ENCODE results near the gene GPR25. TPM values are rescaled to one million over a fixed set of nuclear protein-coding genes. Genes with fewer than 3 reads are reported as not detected.

Gene GPR25
- total and polyA plus RNA-seq, 4 experiments from 2014 or later: 7.7 to 66.5 (median 16.1) TPM

DNA sequence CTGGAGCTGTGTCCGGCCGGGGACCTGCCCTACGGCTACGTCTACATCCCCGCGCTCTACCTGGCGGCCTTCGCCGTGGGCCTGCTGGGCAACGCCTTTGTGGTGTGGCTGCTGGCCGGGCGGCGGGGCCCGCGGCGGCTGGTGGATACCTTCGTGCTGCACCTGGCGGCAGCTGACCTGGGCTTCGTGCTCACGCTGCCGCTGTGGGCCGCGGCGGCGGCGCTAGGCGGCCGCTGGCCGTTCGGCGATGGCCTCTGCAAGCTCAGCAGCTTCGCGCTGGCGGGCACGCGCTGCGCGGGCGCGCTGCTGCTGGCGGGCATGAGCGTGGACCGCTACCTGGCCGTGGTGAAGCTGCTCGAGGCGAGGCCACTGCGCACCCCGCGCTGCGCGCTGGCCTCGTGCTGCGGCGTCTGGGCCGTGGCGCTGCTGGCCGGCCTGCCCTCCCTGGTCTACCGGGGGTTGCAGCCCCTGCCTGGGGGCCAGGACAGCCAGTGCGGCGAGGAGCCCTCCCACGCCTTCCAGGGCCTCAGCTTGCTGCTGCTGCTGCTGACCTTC, 412 bp downstream of the GPR25 start:
- CTCF ChIA-PET (ENCODE audit: partially characterized antibody): interaction anchor here (1.2 to 1.6 kb wide), 2 partner anchors 10 to 15 kb away, joined by 3 read pairs; no protein-coding TSS in a partner anchor
- Histone ChIP-seq H3K4me3 (ENCODE audit: low read length in 2 of 2) (no peak overlapping the region), H3K4me1 (ENCODE audit: insufficient read depth, low read length) (peaks cover 65% of the 10 kb centered on the region), H3K36me3 (ENCODE audit: insufficient read depth, low read length) (no peaks in the 10 kb centered on the region), H3K9me3 (ENCODE audit: control insufficient read depth in 1 of 2, low read length in 2 of 2) (no peaks in the 10 kb centered on the region), H3K27ac (ENCODE audit: low read depth, low read length) (peak overlapping the region; percentile 39), H3K27me3 (ENCODE audit: insufficient read depth, low read length) (no peaks in the 10 kb centered on the region)
- intact Hi-C loops (cut with micrococcal nuclease): no loop called here
- H3K4me1 Mint-ChIP-seq: peaks cover 43 to 72% (median 61%) of the 10 kb centered on the region in 4 donors
- H3K9me3 Mint-ChIP-seq: no peaks in the 10 kb centered on the region
- H3K36me3 Mint-ChIP-seq: peaks cover 0 to 5% of the 10 kb centered on the region in 2 donors
- H3K27me3 Mint-ChIP-seq: peaks cover 0 to 9% of the 10 kb centered on the region in 2 donors
- DNase-seq: no peak
- H3K4me3 Mint-ChIP-seq: peak overlapping the region in 6 of 8 donors; percentile 65 to 83 (median 74)
- POLR2A ChIA-PET (ENCODE audit: partially characterized antibody): interaction anchor here (0.7 to 2.0 kb wide), 6 partner anchors 9 to 149 kb away, joined by 3 to 13 read pairs (median 3); no protein-coding TSS in a partner anchor
- H3K27ac Mint-ChIP-seq: peak overlapping the region in 3 of 7 donors; percentile 69 to 83 (median 77)

- Histone ChIP-seq H3K4me3 (ENCODE audit: low read length in 2 of 2) (no peak overlapping the region), H3K36me3 (ENCODE audit: insufficient read depth, low read length) (no peaks in the 10 kb centered on the region), H3K4me1 (ENCODE audit: insufficient read depth, low read length) (peaks cover 70% of the 10 kb centered on the region), H3K27ac (ENCODE audit: low read depth, low read length) (peak overlapping the region; percentile 39), H3K9me3 (ENCODE audit: control insufficient read depth in 1 of 2, low read length in 2 of 2) (no peaks in the 10 kb centered on the region), H3K27me3 (ENCODE audit: insufficient read depth, low read length) (no peaks in the 10 kb centered on the region)
- Mint-ChIP-seq H3K4me3 (peak overlapping the region in 7 of 8 donors; percentile 75 to 89 (median 83)), H3K4me1 (peaks cover 48 to 79% (median 67%) of the 10 kb centered on the region in 4 donors), H3K27ac (peak overlapping the region in 5 of 7 donors; percentile 69 to 91 (median 85)), H3K9me3 (no peaks in the 10 kb centered on the region), H3K36me3 (peaks cover 0 to 5% of the 10 kb centered on the region in 2 donors), H3K27me3 (peaks cover 0 to 9% of the 10 kb centered on the region in 2 donors)
- DNase-seq: no peak
- CTCF ChIA-PET (ENCODE audit: partially characterized antibody): interaction anchor here (1.6 kb wide), 1 partner anchor 14 kb away, joined by 3 read pairs; no protein-coding TSS in a partner anchor
- intact Hi-C loops (cut with micrococcal nuclease): no loop called here
- POLR2A ChIA-PET (ENCODE audit: partially characterized antibody): interaction anchor here (0.7 to 2.0 kb wide), 6 partner anchors 8 to 149 kb away, joined by 3 to 13 read pairs (median 3); no protein-coding TSS in a partner anchor
These were observed 1.1 kb downstream of the GPR25 start for GRCh38 chr1:200873671-200874397.

- H3K27ac Mint-ChIP-seq: peak overlapping the region; percentile 69 to 91 (median 77)
- no peaks in the 10 kb centered on the region for H3K27me3 ChIP-seq (ENCODE audit: insufficient read depth, low read length)
- H3K4me3 Mint-ChIP-seq: peak overlapping the region; percentile 58 to 89 (median 82)
- H3K9me3 ChIP-seq (ENCODE audit: control insufficient read depth in 1 of 2, low read length in 2 of 2): no peaks in the 10 kb centered on the region
- POLR2A ChIA-PET (ENCODE audit: partially characterized antibody): interaction anchor here (1.0 to 2.0 kb wide), 3 partner anchors 9 to 31 kb away, joined by 3 to 12 read pairs (median 3); no protein-coding TSS in a partner anchor
- no peak for DNase-seq
- no peaks in the 10 kb centered on the region for H3K36me3 ChIP-seq (ENCODE audit: insufficient read depth, low read length)
- H3K4me3 ChIP-seq (ENCODE audit: low read length in 2 of 2): no peak overlapping the region
- CTCF ChIA-PET (ENCODE audit: partially characterized antibody): no interaction called here
- H3K27ac ChIP-seq (ENCODE audit: low read depth, low read length): peak overlapping the region; percentile 39
- peaks cover 0 to 5% of the 10 kb centered on the region in 2 donors for H3K36me3 Mint-ChIP-seq
- peaks cover 0 to 9% of the 10 kb centered on the region in 2 donors for H3K27me3 Mint-ChIP-seq
- intact Hi-C loops (cut with micrococcal nuclease): no loop called here
- H3K4me1 ChIP-seq (ENCODE audit: insufficient read depth, low read length): peaks cover 65% of the 10 kb centered on the region
- no peaks in the 10 kb centered on the region for H3K9me3 Mint-ChIP-seq
- H3K4me1 Mint-ChIP-seq: peaks cover 44 to 73% (median 62%) of the 10 kb centered on the region in 4 donors
These were observed 1.9 kb downstream of the GPR25 start for GRCh38 chr1:200874694-200875093.

DNA sequence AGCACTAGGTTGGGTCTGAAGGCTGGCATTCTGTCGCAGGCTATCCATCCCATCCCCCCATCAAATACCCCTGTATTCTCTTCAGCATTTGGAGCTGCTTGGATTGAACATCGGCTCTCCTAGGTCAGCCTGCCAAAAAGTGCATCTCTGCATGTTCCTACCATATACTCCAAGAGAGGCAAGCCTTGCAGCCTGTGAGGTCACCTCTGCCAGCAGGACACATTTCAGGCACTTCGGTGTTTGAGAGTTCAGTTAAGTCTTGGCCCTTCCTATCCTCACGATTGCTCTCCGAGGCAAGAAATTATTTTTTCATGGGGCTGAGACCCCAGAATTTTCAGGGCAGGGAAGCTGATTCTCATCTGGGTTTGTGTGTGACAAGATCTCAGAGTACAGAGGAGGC, 2.6 kb downstream of the GPR25 start:
- no peaks in the 10 kb centered on the region for H3K9me3 ChIP-seq (ENCODE audit: control insufficient read depth in 1 of 2, low read length in 2 of 2)
- no peak for DNase-seq
- H3K27me3 ChIP-seq (ENCODE audit: insufficient read depth, low read length): no peaks in the 10 kb centered on the region
- intact Hi-C loops (cut with micrococcal nuclease): no loop called here
- H3K4me1 ChIP-seq (ENCODE audit: insufficient read depth, low read length): peaks cover 64% of the 10 kb centered on the region
- Mint-ChIP-seq H3K36me3 (peaks cover 0 to 5% of the 10 kb centered on the region in 2 donors), H3K27ac (peak overlapping the region in 5 of 7 donors; percentile 19 to 88 (median 83)), H3K27me3 (peaks cover 0 to 10% of the 10 kb centered on the region in 2 donors), H3K4me1 (peaks cover 37 to 73% (median 62%) of the 10 kb centered on the region in 4 donors), H3K4me3 (peak overlapping the region in 7 of 8 donors; percentile 56 to 89 (median 83)), H3K9me3 (no peaks in the 10 kb centered on the region)
- no peak overlapping the region for H3K4me3 ChIP-seq (ENCODE audit: low read length in 2 of 2)
- no peaks in the 10 kb centered on the region for H3K36me3 ChIP-seq (ENCODE audit: insufficient read depth, low read length)
- no peak overlapping the region for H3K27ac ChIP-seq (ENCODE audit: low read depth, low read length)
- ChIA-PET POLR2A (ENCODE audit: partially characterized antibody) (interaction anchor here (1.0 to 2.9 kb wide), 3 partner anchors 9 to 13 kb away, joined by 4 to 14 read pairs (median 4); no protein-coding TSS in a partner anchor), CTCF (ENCODE audit: partially characterized antibody) (interaction anchor here (0.6 to 1.0 kb wide), 2 partner anchors 17 to 64 kb away, joined by 3 to 4 read pairs; no protein-coding TSS in a partner anchor)

DNA sequence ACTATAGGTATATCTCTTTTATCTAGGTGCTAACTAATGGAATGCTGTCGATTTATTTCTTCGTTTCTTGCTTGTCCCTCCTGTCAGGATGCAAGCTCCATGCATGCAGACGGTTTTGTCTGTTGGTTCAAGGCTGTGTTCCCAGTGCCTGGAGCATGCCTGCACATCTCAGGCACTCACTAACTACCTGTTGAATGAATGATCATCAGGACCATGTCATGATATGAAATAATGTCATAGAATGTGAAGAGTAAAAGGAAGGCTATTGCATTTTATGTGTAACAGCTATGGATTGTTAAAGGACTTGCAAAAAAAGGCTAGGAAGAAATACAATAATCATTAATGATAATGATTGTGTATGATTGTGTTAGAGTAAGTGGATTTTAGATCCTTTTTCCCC, 4.2 kb downstream of the GPR25 start:
- H3K9me3 ChIP-seq (ENCODE audit: control insufficient read depth in 1 of 2, low read length in 2 of 2): no peaks in the 10 kb centered on the region
- H3K36me3 ChIP-seq (ENCODE audit: insufficient read depth, low read length): no peaks in the 10 kb centered on the region
- Mint-ChIP-seq H3K4me3 (peak overlapping the region in 7 of 8 donors; percentile 0 to 78 (median 51)), H3K4me1 (peaks cover 28 to 69% (median 54%) of the 10 kb centered on the region in 4 donors), H3K9me3 (no peaks in the 10 kb centered on the region), H3K36me3 (peaks cover 0 to 5% of the 10 kb centered on the region in 2 donors), H3K27me3 (peaks cover 0 to 13% of the 10 kb centered on the region in 2 donors), H3K27ac (peak overlapping the region in 4 of 7 donors; percentile 54 to 93 (median 82))
- ChIA-PET CTCF (ENCODE audit: partially characterized antibody) (interaction anchor here (0.7 to 3.6 kb wide), 8 partner anchors 11 to 753 kb away, joined by 3 to 16 read pairs (median 4); no protein-coding TSS in a partner anchor), POLR2A (ENCODE audit: partially characterized antibody) (interaction anchor here (0.7 to 3.5 kb wide), 7 partner anchors 10 to 225 kb away, joined by 3 to 34 read pairs (median 7); no protein-coding TSS in a partner anchor)
- no peak overlapping the region for H3K27ac ChIP-seq (ENCODE audit: low read depth, low read length)
- no peak overlapping the region for H3K4me3 ChIP-seq (ENCODE audit: low read length in 2 of 2)
- DNase-seq: no peak
- no peaks in the 10 kb centered on the region for H3K27me3 ChIP-seq (ENCODE audit: insufficient read depth, low read length)
- intact Hi-C loops (cut with micrococcal nuclease): no loop called here
- peaks cover 51% of the 10 kb centered on the region for H3K4me1 ChIP-seq (ENCODE audit: insufficient read depth, low read length)

DNA sequence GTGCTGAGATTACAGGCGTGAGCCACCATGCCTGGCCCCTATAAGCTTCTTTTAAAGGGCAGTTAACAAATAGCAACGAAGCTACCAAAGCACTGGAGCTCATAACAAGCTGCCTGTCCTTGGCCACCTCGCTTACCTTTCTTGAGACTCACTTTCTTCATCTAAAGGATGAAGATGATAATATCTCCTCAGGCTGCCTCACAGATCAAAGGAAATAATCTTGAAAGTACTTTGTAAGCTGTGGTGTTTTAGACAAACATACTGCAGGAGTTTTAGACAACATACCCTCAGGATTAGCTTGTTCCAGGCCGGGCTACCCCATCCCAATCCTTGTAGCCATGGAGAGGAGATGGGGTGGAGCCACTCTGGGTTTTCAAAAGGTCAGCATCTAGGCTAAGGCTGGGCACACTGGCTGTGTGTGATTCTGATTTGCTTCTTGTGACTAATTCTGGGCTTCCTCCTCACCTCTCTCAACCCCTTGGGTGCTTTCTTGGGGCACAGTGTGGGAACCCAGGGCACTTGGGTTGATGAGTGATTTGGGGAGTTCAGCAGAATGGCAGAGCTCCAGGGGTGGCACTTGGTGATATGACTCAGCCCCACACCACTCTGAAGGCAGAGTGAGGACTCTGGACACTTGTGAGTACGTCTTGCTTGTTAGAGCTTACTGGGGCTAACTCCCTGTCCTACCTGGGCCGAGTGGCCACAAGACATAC, 5.2 kb downstream of the GPR25 start:
- intact Hi-C loops (cut with micrococcal nuclease): no loop called here
- Mint-ChIP-seq H3K4me1 (peaks cover 29 to 63% (median 53%) of the 10 kb centered on the region in 4 donors), H3K4me3 (peak overlapping the region; percentile 39 to 78 (median 66)), H3K36me3 (peaks cover 0 to 5% of the 10 kb centered on the region in 2 donors), H3K27me3 (peaks cover 0 to 13% of the 10 kb centered on the region in 2 donors), H3K9me3 (no peaks in the 10 kb centered on the region), H3K27ac (peak overlapping the region; percentile 69 to 93 (median 90))
- Histone ChIP-seq H3K27me3 (ENCODE audit: insufficient read depth, low read length) (no peaks in the 10 kb centered on the region), H3K4me1 (ENCODE audit: insufficient read depth, low read length) (peaks cover 45% of the 10 kb centered on the region), H3K36me3 (ENCODE audit: insufficient read depth, low read length) (no peaks in the 10 kb centered on the region), H3K9me3 (ENCODE audit: control insufficient read depth in 1 of 2, low read length in 2 of 2) (no peaks in the 10 kb centered on the region), H3K27ac (ENCODE audit: low read depth, low read length) (peak overlapping the region; percentile 47), H3K4me3 (ENCODE audit: low read length in 2 of 2) (peak overlapping the region in 1 of 2 donors; percentile 33)
- ChIA-PET POLR2A (ENCODE audit: partially characterized antibody) (interaction anchor here (0.8 to 3.5 kb wide), 8 partner anchors 8 to 27 kb away, joined by 3 to 34 read pairs (median 8); no protein-coding TSS in a partner anchor), CTCF (ENCODE audit: partially characterized antibody) (interaction anchor here (0.7 to 3.6 kb wide), 7 partner anchors 11 to 102 kb away, joined by 4 to 16 read pairs (median 5); no protein-coding TSS in a partner anchor)
- DNase-seq: peak in 2 of 5 donors; percentile 42 to 77

Data from CD4-positive, alpha-beta memory T cell (primary cell).